ENCODE measurements around the gene DGKI. TPM values are rescaled to one million over a fixed set of nuclear protein-coding genes. Genes with fewer than 3 reads are reported as not detected.

Gene DGKI
- total RNA-seq, 1 experiment from 2014 or later: 0.79 TPM

DNA sequence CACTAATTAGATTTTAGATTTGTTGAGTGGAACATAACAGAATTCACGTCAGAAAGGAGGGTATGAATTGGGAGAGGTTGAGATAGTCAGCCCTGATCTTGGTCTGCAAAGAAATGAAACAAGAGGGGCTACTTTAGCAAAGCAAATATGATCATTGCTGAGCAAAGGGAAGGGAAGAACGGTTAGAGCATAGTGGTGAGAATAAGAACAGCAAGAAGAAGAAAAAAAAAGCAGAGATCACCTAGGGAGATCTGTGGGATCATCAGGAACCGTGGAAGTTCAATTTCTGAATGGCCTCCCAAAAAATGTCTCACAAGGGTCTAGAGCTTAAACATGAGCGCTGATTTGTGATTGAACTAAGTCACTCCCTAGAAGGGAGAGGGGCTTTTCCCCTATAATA lies 156.1 kb downstream of the DGKI start:
- DNase-seq (ENCODE audit: low spot score) (no peak), ATAC-seq (peak; percentile 30; the same call in 1 of the 2 replicates)
- Mint-ChIP-seq H3K9me3 (no peaks in the 10 kb centered on the region), H3K4me3 (no peak overlapping the region), H3K36me3 (no peaks in the 10 kb centered on the region), H3K27ac (no peak overlapping the region), H3K4me1 (0 out of 2 replicates have a peak, but pooled peaks cover 3% of the 10 kb centered on the region), H3K27me3 (ENCODE audit: low read depth) (no peaks in the 10 kb centered on the region)
- ChIA-PET CTCF (no interaction called here), POLR2A (no interaction called here)
- TF ChIP-seq RELA (CRISPR knock-in tag; IDR thresholded peaks at IDR 0.05; ENCODE audit: borderline replicate concordance): no peak
- TF ChIP-seq ZNF671 (CRISPR knock-in tag; IDR thresholded peaks at IDR 0.05): no peak
- no peak for TF ChIP-seq ZNF138 (CRISPR knock-in tag; conservative IDR thresholded peaks at IDR 0.05)
- TF ChIP-seq, protein P1, sequence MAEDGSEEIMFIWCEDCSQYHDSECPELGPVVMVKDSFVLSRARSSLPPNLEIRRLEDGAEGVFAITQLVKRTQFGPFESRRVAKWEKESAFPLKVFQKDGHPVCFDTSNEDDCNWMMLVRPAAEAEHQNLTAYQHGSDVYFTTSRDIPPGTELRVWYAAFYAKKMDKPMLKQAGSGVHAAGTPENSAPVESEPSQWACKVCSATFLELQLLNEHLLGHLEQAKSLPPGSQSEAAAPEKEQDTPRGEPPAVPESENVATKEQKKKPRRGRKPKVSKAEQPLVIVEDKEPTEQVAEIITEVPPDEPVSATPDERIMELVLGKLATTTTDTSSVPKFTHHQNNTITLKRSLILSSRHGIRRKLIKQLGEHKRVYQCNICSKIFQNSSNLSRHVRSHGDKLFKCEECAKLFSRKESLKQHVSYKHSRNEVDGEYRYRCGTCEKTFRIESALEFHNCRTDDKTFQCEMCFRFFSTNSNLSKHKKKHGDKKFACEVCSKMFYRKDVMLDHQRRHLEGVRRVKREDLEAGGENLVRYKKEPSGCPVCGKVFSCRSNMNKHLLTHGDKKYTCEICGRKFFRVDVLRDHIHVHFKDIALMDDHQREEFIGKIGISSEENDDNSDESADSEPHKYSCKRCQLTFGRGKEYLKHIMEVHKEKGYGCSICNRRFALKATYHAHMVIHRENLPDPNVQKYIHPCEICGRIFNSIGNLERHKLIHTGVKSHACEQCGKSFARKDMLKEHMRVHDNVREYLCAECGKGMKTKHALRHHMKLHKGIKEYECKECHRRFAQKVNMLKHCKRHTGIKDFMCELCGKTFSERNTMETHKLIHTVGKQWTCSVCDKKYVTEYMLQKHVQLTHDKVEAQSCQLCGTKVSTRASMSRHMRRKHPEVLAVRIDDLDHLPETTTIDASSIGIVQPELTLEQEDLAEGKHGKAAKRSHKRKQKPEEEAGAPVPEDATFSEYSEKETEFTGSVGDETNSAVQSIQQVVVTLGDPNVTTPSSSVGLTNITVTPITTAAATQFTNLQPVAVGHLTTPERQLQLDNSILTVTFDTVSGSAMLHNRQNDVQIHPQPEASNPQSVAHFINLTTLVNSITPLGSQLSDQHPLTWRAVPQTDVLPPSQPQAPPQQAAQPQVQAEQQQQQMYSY (CRISPR knock-in tag; IDR thresholded peaks at IDR 0.05): no peak
- no peak for TF ChIP-seq NR1H2 (CRISPR knock-in tag; IDR thresholded peaks at IDR 0.05)
- no peak for TF ChIP-seq TEAD4 (CRISPR knock-in tag; IDR thresholded peaks at IDR 0.05)
- TF ChIP-seq TCF7 (CRISPR knock-in tag; IDR thresholded peaks at IDR 0.05; ENCODE audit: low read depth): no peak
- TF ChIP-seq HMGXB4 (CRISPR knock-in tag; IDR thresholded peaks at IDR 0.05): no peak

DNA sequence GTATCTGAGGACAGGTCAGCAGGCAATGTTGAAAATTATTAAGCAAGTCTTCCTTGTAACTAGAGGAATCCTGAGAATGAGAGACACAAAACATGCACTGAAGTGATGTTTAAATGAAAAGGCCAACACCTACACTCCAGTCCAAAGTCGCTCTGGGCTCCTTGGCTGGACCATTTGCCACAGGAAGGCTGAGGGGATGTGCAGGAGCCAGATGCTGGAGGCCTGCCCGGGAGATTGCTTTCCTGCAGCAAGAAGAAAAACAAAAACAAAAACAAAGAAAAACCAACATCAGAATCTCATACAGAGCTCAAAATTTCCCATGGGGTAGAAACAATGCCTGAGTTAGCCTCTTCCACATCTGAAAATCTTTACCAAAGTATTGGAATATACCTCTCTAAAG lies 157.0 kb downstream of the DGKI start:
- DNase-seq (ENCODE audit: low spot score): no peak
- H3K27me3 Mint-ChIP-seq (ENCODE audit: low read depth): no peaks in the 10 kb centered on the region
- no peaks in the 10 kb centered on the region for H3K9me3 Mint-ChIP-seq
- no peak for ATAC-seq
- TF ChIP-seq GRHL2 (CRISPR knock-in tag; IDR thresholded peaks at IDR 0.05; ENCODE audit: insufficient replicate concordance, severe bottlenecking) (no peak), ZMAT4 (CRISPR knock-in tag; IDR thresholded peaks at IDR 0.05) (no peak)
- H3K36me3 Mint-ChIP-seq: no peaks in the 10 kb centered on the region
- CTCF ChIA-PET: interaction anchor here (0.6 kb wide), 1 partner anchor 26 kb away, joined by 3 read pairs; no protein-coding TSS in a partner anchor
- no peak overlapping the region for H3K27ac Mint-ChIP-seq
- H3K4me3 Mint-ChIP-seq: no peak overlapping the region
- POLR2A ChIA-PET: no interaction called here
- H3K4me1 Mint-ChIP-seq: 0 out of 2 replicates have a peak, but pooled peaks cover 3% of the 10 kb centered on the region

DNA sequence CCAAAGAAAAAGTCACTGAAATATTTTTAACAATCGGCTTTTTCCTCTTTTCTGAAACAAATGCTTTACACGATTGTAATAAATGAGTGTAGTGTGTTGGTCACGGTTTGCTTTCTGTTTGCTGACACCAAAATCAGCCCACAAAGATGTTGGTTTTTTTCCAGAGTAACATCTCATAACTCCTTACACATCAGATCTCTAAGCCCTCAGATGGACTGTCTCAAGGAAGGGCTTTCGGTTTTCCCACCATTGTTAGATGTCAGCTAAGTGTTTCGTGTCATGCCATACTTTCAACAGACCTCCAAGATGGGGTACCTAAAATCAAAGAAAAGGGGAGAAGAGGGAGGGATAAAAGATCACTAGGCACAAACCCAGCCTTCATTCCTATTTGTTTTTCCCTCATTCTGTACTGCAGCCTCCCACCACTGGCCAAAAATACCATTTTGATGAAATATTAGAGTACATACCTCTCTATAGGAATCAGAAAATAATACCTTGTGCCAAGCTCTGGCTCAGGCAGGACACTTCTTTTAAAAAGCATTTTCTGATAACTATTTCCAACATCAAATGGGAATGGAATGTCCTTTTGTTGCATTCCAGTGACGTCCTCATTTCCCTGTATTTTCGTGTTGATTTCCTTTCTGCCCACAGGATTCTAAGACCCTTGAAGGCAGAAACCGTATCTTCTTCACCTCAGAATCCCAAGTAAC lies 159.1 kb downstream of the DGKI start:
- no peak for DNase-seq (ENCODE audit: low spot score)
- TF ChIP-seq E2F4 (CRISPR knock-in tag; IDR thresholded peaks at IDR 0.05; ENCODE audit: borderline replicate concordance, low read depth) (no peak), ARID4B (CRISPR knock-in tag; IDR thresholded peaks at IDR 0.05; ENCODE audit: borderline replicate concordance) (no peak)
- TF ChIP-seq, protein P2, sequence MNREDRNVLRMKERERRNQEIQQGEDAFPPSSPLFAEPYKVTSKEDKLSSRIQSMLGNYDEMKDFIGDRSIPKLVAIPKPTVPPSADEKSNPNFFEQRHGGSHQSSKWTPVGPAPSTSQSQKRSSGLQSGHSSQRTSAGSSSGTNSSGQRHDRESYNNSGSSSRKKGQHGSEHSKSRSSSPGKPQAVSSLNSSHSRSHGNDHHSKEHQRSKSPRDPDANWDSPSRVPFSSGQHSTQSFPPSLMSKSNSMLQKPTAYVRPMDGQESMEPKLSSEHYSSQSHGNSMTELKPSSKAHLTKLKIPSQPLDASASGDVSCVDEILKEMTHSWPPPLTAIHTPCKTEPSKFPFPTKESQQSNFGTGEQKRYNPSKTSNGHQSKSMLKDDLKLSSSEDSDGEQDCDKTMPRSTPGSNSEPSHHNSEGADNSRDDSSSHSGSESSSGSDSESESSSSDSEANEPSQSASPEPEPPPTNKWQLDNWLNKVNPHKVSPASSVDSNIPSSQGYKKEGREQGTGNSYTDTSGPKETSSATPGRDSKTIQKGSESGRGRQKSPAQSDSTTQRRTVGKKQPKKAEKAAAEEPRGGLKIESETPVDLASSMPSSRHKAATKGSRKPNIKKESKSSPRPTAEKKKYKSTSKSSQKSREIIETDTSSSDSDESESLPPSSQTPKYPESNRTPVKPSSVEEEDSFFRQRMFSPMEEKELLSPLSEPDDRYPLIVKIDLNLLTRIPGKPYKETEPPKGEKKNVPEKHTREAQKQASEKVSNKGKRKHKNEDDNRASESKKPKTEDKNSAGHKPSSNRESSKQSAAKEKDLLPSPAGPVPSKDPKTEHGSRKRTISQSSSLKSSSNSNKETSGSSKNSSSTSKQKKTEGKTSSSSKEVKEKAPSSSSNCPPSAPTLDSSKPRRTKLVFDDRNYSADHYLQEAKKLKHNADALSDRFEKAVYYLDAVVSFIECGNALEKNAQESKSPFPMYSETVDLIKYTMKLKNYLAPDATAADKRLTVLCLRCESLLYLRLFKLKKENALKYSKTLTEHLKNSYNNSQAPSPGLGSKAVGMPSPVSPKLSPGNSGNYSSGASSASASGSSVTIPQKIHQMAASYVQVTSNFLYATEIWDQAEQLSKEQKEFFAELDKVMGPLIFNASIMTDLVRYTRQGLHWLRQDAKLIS (CRISPR knock-in tag; IDR thresholded peaks at IDR 0.05; ENCODE audit: borderline replicate concordance): no peak

More for the DNA sequence above, 159.1 kb downstream of the DGKI start:
- no peak overlapping the region for H3K4me3 Mint-ChIP-seq
- no peaks in the 10 kb centered on the region for H3K36me3 Mint-ChIP-seq
- ChIA-PET POLR2A (interaction anchor here (0.6 kb wide), 1 partner anchor 23 kb away, joined by 3 read pairs; no protein-coding TSS in a partner anchor), CTCF (no interaction called here)
- H3K4me1 Mint-ChIP-seq: 0 out of 2 replicates have a peak, but pooled peaks cover 3% of the 10 kb centered on the region
- no peak for ATAC-seq
- H3K27me3 Mint-ChIP-seq (ENCODE audit: low read depth): no peaks in the 10 kb centered on the region
- no peak overlapping the region for H3K27ac Mint-ChIP-seq
- no peaks in the 10 kb centered on the region for H3K9me3 Mint-ChIP-seq
